ENCODE measurements around the gene ADGRF5.

DNA sequence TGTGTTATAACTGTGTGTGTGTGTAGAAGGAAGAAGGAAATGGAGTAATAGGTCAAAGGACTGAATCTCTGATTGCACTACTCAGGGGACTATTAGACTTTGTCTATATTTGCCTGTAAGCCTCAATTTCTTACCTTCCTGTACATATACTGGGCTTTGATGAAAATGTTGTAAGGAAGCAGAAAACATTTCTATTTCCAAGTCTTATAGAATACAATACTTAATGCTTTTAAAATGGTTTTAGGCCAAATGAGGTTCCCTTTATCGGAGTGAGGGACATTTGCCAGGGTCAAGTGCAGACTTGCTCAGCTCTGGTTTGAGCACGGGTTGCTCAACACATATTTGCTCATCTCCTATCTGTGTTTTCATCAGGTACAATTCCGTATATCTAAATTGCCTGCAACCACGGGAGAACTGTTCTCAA, 100.3 kb downstream of the ADGRF5 start:
- no peak for TF ChIP-seq TCF7L2 (IDR thresholded peaks at IDR 0.05; ENCODE audit: borderline replicate concordance, low read depth, low read length)
- TF ChIP-seq, protein P1, sequence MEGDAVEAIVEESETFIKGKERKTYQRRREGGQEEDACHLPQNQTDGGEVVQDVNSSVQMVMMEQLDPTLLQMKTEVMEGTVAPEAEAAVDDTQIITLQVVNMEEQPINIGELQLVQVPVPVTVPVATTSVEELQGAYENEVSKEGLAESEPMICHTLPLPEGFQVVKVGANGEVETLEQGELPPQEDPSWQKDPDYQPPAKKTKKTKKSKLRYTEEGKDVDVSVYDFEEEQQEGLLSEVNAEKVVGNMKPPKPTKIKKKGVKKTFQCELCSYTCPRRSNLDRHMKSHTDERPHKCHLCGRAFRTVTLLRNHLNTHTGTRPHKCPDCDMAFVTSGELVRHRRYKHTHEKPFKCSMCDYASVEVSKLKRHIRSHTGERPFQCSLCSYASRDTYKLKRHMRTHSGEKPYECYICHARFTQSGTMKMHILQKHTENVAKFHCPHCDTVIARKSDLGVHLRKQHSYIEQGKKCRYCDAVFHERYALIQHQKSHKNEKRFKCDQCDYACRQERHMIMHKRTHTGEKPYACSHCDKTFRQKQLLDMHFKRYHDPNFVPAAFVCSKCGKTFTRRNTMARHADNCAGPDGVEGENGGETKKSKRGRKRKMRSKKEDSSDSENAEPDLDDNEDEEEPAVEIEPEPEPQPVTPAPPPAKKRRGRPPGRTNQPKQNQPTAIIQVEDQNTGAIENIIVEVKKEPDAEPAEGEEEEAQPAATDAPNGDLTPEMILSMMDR (tag by site-specific recombination; IDR thresholded peaks at IDR 0.05): no peak
- TF ChIP-seq, protein P2, sequence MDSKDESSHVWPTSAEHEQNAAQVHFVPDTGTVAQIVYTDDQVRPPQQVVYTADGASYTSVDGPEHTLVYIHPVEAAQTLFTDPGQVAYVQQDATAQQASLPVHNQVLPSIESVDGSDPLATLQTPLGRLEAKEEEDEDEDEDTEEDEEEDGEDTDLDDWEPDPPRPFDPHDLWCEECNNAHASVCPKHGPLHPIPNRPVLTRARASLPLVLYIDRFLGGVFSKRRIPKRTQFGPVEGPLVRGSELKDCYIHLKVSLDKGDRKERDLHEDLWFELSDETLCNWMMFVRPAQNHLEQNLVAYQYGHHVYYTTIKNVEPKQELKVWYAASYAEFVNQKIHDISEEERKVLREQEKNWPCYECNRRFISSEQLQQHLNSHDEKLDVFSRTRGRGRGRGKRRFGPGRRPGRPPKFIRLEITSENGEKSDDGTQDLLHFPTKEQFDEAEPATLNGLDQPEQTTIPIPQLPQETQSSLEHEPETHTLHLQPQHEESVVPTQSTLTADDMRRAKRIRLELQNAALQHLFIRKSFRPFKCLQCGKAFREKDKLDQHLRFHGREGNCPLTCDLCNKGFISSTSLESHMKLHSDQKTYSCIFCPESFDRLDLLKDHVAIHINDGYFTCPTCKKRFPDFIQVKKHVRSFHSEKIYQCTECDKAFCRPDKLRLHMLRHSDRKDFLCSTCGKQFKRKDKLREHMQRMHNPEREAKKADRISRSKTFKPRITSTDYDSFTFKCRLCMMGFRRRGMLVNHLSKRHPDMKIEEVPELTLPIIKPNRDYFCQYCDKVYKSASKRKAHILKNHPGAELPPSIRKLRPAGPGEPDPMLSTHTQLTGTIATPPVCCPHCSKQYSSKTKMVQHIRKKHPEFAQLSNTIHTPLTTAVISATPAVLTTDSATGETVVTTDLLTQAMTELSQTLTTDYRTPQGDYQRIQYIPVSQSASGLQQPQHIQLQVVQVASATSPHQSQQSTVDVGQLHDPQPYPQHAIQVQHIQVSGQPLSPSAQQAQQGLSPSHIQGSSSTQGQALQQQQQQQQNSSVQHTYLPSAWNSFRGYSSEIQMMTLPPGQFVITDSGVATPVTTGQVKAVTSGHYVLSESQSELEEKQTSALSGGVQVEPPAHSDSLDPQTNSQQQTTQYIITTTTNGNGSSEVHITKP (tag by site-specific recombination; IDR thresholded peaks at IDR 0.05): no peak
- TF ChIP-seq, protein P3, sequence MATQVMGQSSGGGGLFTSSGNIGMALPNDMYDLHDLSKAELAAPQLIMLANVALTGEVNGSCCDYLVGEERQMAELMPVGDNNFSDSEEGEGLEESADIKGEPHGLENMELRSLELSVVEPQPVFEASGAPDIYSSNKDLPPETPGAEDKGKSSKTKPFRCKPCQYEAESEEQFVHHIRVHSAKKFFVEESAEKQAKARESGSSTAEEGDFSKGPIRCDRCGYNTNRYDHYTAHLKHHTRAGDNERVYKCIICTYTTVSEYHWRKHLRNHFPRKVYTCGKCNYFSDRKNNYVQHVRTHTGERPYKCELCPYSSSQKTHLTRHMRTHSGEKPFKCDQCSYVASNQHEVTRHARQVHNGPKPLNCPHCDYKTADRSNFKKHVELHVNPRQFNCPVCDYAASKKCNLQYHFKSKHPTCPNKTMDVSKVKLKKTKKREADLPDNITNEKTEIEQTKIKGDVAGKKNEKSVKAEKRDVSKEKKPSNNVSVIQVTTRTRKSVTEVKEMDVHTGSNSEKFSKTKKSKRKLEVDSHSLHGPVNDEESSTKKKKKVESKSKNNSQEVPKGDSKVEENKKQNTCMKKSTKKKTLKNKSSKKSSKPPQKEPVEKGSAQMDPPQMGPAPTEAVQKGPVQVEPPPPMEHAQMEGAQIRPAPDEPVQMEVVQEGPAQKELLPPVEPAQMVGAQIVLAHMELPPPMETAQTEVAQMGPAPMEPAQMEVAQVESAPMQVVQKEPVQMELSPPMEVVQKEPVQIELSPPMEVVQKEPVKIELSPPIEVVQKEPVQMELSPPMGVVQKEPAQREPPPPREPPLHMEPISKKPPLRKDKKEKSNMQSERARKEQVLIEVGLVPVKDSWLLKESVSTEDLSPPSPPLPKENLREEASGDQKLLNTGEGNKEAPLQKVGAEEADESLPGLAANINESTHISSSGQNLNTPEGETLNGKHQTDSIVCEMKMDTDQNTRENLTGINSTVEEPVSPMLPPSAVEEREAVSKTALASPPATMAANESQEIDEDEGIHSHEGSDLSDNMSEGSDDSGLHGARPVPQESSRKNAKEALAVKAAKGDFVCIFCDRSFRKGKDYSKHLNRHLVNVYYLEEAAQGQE (tag by site-specific recombination; IDR thresholded peaks at IDR 0.05): no peak
- no peak for TF ChIP-seq GLIS2 (tag by site-specific recombination; IDR thresholded peaks at IDR 0.05)

Data from HEK293 (cell line).